ENCODE measurements around the gene BAIAP2L2. TPM values are rescaled to one million over a fixed set of nuclear protein-coding genes. Genes with fewer than 3 reads are reported as not detected.

The BAIAP2L2 gene
- total RNA-seq, 1 experiment from 2014 or later = 8.1 TPM

Other genes with a start within 250 kb of the BAIAP2L2 start
- 12.5 and 25.7 TPM in 2 replicates for gene MICALL1, start 204.4 kb downstream of the BAIAP2L2 start, total RNA-seq (2014; rRNA removed; shearing (Covaris generic); ENCODE audit: low replicate concordance)
- 0.17 and 0.90 TPM in 2 replicates for gene C22orf23, start 157.1 kb downstream of the BAIAP2L2 start, total RNA-seq (2014; rRNA removed; shearing (Covaris generic); ENCODE audit: low replicate concordance)
- 275 and 283 TPM in 2 replicates for gene POLR2F, start 157.0 kb downstream of the BAIAP2L2 start, total RNA-seq (2014; rRNA removed; shearing (Covaris generic); ENCODE audit: low replicate concordance)
- gene SOX10, start 126.1 kb downstream of the BAIAP2L2 start, total RNA-seq (2014; rRNA removed; shearing (Covaris generic); ENCODE audit: low replicate concordance) = not detected in 2 replicates
- gene PICK1, start 53.3 kb downstream of the BAIAP2L2 start, total RNA-seq (2014; rRNA removed; shearing (Covaris generic); ENCODE audit: low replicate concordance) = 11.1 and 30.8 TPM in 2 replicates
- not detected in 2 replicates for gene SLC16A8, start 26.5 kb downstream of the BAIAP2L2 start, total RNA-seq (2014; rRNA removed; shearing (Covaris generic); ENCODE audit: low replicate concordance)
- 12.6 and 13.4 TPM in 2 replicates for gene PLA2G6, start 71.1 kb upstream of the BAIAP2L2 start, total RNA-seq (2014; rRNA removed; shearing (Covaris generic); ENCODE audit: low replicate concordance)
- gene MAFF, start 91.3 kb upstream of the BAIAP2L2 start, total RNA-seq (2014; rRNA removed; shearing (Covaris generic); ENCODE audit: low replicate concordance) = 24.5 and 29.3 TPM in 2 replicates
- 31.2 and 46.9 TPM in 2 replicates for gene TMEM184B, start 162.3 kb upstream of the BAIAP2L2 start, total RNA-seq (2014; rRNA removed; shearing (Covaris generic); ENCODE audit: low replicate concordance)
- 62.6 and 62.7 TPM in 2 replicates for gene CSNK1E, start 206.7 kb upstream of the BAIAP2L2 start, total RNA-seq (2014; rRNA removed; shearing (Covaris generic); ENCODE audit: low replicate concordance)